ENCODE results near the gene SLC35D2.

Gene SLC35D2

GRCh38 chr9:96420468-96421219 lies 37.1 kb upstream of the SLC35D2 start:
- no peak for TF ChIP-seq CTCF (IDR thresholded peaks at IDR 0.05)
- DNase-seq (ENCODE audit: low spot score), result peak; percentile 75
- Histone ChIP-seq H3K4me3 (no peak overlapping the region), H3K27ac (peak overlapping the region; percentile 98 to 100)

GRCh38 chr9:96419691-96419969 lies 36.1 kb upstream of the SLC35D2 start:
- peak overlapping the region; percentile 98 to 100 for H3K27ac ChIP-seq
- no peak for TF ChIP-seq CTCF (IDR thresholded peaks at IDR 0.05)
- DNase-seq (ENCODE audit: low spot score), result no peak
- peak overlapping the region; percentile 77 for H3K4me3 ChIP-seq

- Histone ChIP-seq H3K27ac (peak overlapping the region; percentile 98 to 100), H3K4me3 (peak overlapping the region; percentile 77)
- peak; percentile 85 for DNase-seq (ENCODE audit: low spot score)
- TF ChIP-seq CTCF (IDR thresholded peaks at IDR 0.05), result no peak
These were observed 35.6 kb upstream of the SLC35D2 start for GRCh38 chr9:96418920-96419690.

GRCh38 chr9:96418083-96418919 lies 34.8 kb upstream of the SLC35D2 start, which contains the start of gene ZNF367:
ZNF367 (minus strand) TSS chr9:96418370; CDS start chr9:96418032, 338 bp downstream.
- TF ChIP-seq CTCF (IDR thresholded peaks at IDR 0.05), result no peak
- peak; percentile 99 for DNase-seq (ENCODE audit: low spot score)
- Histone ChIP-seq H3K4me3 (peak within 1 kb of the TSS; percentile 77), H3K27ac (peak within 1 kb of the TSS; percentile 98 to 100)

- Histone ChIP-seq H3K27ac (peak overlapping the region; percentile 98 to 100), H3K4me3 (peak overlapping the region; percentile 77)
- TF ChIP-seq CTCF (IDR thresholded peaks at IDR 0.05), result no peak
- DNase-seq (ENCODE audit: low spot score), result peak; percentile 75
These were observed 34.2 kb upstream of the SLC35D2 start for GRCh38 chr9:96417661-96418082.

- no peak for TF ChIP-seq CTCF (IDR thresholded peaks at IDR 0.05)
- Histone ChIP-seq H3K4me3 (peak overlapping the region; percentile 77), H3K27ac (peak overlapping the region; percentile 98 to 100)
- DNase-seq (ENCODE audit: low spot score), result peak; percentile 91
These were observed 33.6 kb upstream of the SLC35D2 start for GRCh38 chr9:96417051-96417586.
